Measurements from ENCODE around the gene NDUFA8. TPM values are rescaled to one million over a fixed set of nuclear protein-coding genes. Genes with fewer than 3 reads are reported as not detected.

NDUFA8 gene
- total RNA-seq, 1 experiment from 2014 or later = 55.5 TPM

DNA sequence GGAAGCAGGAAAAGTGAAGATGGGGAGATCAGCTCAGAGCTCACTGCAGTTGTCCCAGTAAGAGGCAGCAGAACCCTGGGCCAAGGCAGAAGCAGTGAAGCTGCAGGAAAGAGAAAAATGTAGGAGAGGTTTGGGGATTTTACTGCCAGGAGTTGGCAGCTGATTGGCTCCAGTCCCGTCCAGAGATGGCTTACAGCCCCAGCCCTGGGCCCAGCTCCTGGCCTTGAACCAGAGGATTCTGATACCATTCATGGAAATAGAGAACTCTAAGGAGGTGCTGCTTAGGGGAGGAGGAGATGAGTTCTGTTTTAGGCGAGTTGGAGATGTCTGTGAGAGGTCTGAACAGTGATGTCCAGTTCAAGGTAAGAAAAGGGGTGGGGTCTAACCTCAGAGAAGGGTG, 4.7 kb upstream of the NDUFA8 start:
- H3K4me1 ChIP-seq (ENCODE audit: control insufficient read depth, insufficient read depth, low read length) = no peaks in the 10 kb centered on the region; the same call in 1 of the 2 replicates
- H3K4me3 ChIP-seq (ENCODE audit: low read depth in 2 of 2, low read length in 2 of 2) = no peak overlapping the region
- no TSS peak for BruUV-seq (replicated peaks)
- intact Hi-C loops (cut with micrococcal nuclease; ENCODE audit: unreplicated experiment) = no loop called here
- 0 out of 2 replicates have a peak, but pooled peaks cover 2% of the 10 kb centered on the region for H3K9me3 ChIP-seq (ENCODE audit: control insufficient read depth, insufficient read depth, low read depth, low read length)
- ChIA-PET POLR2A (interaction anchor here (0.5 kb wide), 1 partner anchor 25 kb away, joined by 3 read pairs; no protein-coding TSS in a partner anchor), CTCF (no interaction called here)
- H3K27ac ChIP-seq (ENCODE audit: low read length) = no peak overlapping the region
- no peaks in the 10 kb centered on the region; the same call in 1 of the 2 replicates for H3K36me3 ChIP-seq (ENCODE audit: control insufficient read depth, insufficient read depth, low read length)
- no peak for ATAC-seq
- no peaks in the 10 kb centered on the region for H3K27me3 ChIP-seq (ENCODE audit: control insufficient read depth, insufficient read depth, low read length)
- no peak for DNase-seq (ENCODE audit: low read depth, low spot score)
- in situ Hi-C loops (cut with HindIII; ENCODE audit: low pct_unique_long_range_greater_than_20kb, low sequenced_read_pairs) = no loop called here
- TF ChIP-seq, protein P1, sequence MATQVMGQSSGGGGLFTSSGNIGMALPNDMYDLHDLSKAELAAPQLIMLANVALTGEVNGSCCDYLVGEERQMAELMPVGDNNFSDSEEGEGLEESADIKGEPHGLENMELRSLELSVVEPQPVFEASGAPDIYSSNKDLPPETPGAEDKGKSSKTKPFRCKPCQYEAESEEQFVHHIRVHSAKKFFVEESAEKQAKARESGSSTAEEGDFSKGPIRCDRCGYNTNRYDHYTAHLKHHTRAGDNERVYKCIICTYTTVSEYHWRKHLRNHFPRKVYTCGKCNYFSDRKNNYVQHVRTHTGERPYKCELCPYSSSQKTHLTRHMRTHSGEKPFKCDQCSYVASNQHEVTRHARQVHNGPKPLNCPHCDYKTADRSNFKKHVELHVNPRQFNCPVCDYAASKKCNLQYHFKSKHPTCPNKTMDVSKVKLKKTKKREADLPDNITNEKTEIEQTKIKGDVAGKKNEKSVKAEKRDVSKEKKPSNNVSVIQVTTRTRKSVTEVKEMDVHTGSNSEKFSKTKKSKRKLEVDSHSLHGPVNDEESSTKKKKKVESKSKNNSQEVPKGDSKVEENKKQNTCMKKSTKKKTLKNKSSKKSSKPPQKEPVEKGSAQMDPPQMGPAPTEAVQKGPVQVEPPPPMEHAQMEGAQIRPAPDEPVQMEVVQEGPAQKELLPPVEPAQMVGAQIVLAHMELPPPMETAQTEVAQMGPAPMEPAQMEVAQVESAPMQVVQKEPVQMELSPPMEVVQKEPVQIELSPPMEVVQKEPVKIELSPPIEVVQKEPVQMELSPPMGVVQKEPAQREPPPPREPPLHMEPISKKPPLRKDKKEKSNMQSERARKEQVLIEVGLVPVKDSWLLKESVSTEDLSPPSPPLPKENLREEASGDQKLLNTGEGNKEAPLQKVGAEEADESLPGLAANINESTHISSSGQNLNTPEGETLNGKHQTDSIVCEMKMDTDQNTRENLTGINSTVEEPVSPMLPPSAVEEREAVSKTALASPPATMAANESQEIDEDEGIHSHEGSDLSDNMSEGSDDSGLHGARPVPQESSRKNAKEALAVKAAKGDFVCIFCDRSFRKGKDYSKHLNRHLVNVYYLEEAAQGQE (IDR thresholded peaks at IDR 0.05; ENCODE audit: insufficient read depth in 1 of 2, low read depth in 2 of 2, low read length in 1 of 2) = no peak
- TF ChIP-seq, protein P2, sequence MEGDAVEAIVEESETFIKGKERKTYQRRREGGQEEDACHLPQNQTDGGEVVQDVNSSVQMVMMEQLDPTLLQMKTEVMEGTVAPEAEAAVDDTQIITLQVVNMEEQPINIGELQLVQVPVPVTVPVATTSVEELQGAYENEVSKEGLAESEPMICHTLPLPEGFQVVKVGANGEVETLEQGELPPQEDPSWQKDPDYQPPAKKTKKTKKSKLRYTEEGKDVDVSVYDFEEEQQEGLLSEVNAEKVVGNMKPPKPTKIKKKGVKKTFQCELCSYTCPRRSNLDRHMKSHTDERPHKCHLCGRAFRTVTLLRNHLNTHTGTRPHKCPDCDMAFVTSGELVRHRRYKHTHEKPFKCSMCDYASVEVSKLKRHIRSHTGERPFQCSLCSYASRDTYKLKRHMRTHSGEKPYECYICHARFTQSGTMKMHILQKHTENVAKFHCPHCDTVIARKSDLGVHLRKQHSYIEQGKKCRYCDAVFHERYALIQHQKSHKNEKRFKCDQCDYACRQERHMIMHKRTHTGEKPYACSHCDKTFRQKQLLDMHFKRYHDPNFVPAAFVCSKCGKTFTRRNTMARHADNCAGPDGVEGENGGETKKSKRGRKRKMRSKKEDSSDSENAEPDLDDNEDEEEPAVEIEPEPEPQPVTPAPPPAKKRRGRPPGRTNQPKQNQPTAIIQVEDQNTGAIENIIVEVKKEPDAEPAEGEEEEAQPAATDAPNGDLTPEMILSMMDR (IDR thresholded peaks at IDR 0.05) = no peak
- TF ChIP-seq POLR2AphosphoS5 (IDR thresholded peaks at IDR 0.05; ENCODE audit: low read depth, low read length) (no peak), TCF7L2 (IDR thresholded peaks at IDR 0.05; ENCODE audit: low read depth, low read length) (no peak), SIN3A (IDR thresholded peaks at IDR 0.05; ENCODE audit: borderline replicate concordance, insufficient read depth, low read depth, low read length) (no peak)

DNA sequence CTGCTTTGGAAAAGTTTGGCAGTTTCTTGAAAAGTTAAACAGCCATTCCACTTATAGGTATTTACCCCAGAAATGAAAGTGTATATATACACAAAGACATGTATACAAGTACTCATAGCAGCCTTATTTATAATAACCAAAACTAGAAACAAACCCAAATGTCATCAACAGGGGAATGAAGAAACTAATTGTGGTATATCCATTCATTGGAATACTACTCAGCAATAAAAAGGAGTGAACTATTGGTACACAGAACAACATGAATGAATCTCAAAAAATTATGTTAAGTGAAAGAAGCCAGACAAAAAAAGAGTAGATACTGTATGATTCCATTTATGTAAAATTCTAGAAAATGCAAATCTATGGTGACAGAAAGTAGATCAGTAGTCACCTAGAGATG, 2.8 kb upstream of the NDUFA8 start:
- DNase-seq (ENCODE audit: low read depth, low spot score) = no peak
- ATAC-seq = no peak
- 0 out of 2 replicates have a peak, but pooled peaks cover 2% of the 10 kb centered on the region for H3K9me3 ChIP-seq (ENCODE audit: control insufficient read depth, insufficient read depth, low read depth, low read length)
- ChIA-PET POLR2A (no interaction called here), CTCF (no interaction called here)
- H3K4me1 ChIP-seq (ENCODE audit: control insufficient read depth, insufficient read depth, low read length) = peaks cover 2% of the 10 kb centered on the region; the same call in 1 of the 2 replicates
- no peaks in the 10 kb centered on the region for H3K27me3 ChIP-seq (ENCODE audit: control insufficient read depth, insufficient read depth, low read length)
- in situ Hi-C loops (cut with HindIII; ENCODE audit: low pct_unique_long_range_greater_than_20kb, low sequenced_read_pairs) (no loop called here), intact Hi-C loops (cut with micrococcal nuclease; ENCODE audit: unreplicated experiment) (no loop called here)
- H3K4me3 ChIP-seq (ENCODE audit: low read depth in 2 of 2, low read length in 2 of 2) = no peak overlapping the region
- BruUV-seq (replicated peaks) = no TSS peak
- H3K36me3 ChIP-seq (ENCODE audit: control insufficient read depth, insufficient read depth, low read length) = peaks cover 5% of the 10 kb centered on the region; the same call in 1 of the 2 replicates
- no peak overlapping the region for H3K27ac ChIP-seq (ENCODE audit: low read length)
- TF ChIP-seq SIN3A (IDR thresholded peaks at IDR 0.05; ENCODE audit: borderline replicate concordance, insufficient read depth, low read depth, low read length) = no peak
- no peak for TF ChIP-seq POLR2AphosphoS5 (IDR thresholded peaks at IDR 0.05; ENCODE audit: low read depth, low read length)
- no peak for TF ChIP-seq TCF7L2 (IDR thresholded peaks at IDR 0.05; ENCODE audit: low read depth, low read length)
- TF ChIP-seq, protein P2 (IDR thresholded peaks at IDR 0.05) = no peak
- TF ChIP-seq, protein P1 (IDR thresholded peaks at IDR 0.05; ENCODE audit: insufficient read depth in 1 of 2, low read depth in 2 of 2, low read length in 1 of 2) = no peak

All from Panc1 (cell line).